LNCaP clone FGC (cell line): ENCODE data around the gene MLYCD.
A peak's percentile ranks its signal among the peaks of the same experiment; 100 is the strongest.

Experiments used
- DNase-seq: peaks from one replicate; pipeline ENCODE4 v3.0.0-alpha.2; 2011; ENCODE audit warnings: low read depth
- H3K4me3 ChIP-seq: 2 replicates; pipeline ENCODE4 v1.5.1; 2011; ENCODE audit warnings: mild to moderate bottlenecking, low read depth, low read length, control low read depth
- TF ChIP-seq, protein P1 (sequence below): IDR thresholded peaks from 2 replicates; pipeline ENCODE4 v1.5.1; 2012; ENCODE audit warnings: mild to moderate bottlenecking; ENCODE audit not compliant: control insufficient read depth, insufficient read depth; ENCODE audit errors: extremely low read depth

MLYCD gene

DNA sequence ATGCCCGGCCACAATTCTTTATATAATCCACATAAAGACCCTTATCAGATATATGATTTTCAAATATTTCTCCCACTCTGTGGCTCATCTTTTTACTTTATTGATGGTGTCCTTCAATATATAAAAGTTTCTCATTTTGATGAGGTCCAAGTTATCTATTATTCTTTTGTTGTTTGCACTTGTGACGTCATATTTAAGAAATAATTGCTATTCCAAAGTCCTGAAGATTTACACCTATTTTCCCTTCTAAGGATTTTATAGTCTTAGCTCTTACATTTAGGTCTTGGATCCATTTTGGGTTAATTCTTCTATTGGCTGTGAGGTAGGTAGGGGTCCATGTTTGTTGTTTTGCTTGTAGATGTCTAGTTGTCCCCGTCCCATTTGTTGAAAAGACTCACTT lies 3.0 kb upstream of the MLYCD start:
- TF ChIP-seq, protein P1, sequence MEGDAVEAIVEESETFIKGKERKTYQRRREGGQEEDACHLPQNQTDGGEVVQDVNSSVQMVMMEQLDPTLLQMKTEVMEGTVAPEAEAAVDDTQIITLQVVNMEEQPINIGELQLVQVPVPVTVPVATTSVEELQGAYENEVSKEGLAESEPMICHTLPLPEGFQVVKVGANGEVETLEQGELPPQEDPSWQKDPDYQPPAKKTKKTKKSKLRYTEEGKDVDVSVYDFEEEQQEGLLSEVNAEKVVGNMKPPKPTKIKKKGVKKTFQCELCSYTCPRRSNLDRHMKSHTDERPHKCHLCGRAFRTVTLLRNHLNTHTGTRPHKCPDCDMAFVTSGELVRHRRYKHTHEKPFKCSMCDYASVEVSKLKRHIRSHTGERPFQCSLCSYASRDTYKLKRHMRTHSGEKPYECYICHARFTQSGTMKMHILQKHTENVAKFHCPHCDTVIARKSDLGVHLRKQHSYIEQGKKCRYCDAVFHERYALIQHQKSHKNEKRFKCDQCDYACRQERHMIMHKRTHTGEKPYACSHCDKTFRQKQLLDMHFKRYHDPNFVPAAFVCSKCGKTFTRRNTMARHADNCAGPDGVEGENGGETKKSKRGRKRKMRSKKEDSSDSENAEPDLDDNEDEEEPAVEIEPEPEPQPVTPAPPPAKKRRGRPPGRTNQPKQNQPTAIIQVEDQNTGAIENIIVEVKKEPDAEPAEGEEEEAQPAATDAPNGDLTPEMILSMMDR, result no peak
- DNase-seq, result no peak

DNA sequence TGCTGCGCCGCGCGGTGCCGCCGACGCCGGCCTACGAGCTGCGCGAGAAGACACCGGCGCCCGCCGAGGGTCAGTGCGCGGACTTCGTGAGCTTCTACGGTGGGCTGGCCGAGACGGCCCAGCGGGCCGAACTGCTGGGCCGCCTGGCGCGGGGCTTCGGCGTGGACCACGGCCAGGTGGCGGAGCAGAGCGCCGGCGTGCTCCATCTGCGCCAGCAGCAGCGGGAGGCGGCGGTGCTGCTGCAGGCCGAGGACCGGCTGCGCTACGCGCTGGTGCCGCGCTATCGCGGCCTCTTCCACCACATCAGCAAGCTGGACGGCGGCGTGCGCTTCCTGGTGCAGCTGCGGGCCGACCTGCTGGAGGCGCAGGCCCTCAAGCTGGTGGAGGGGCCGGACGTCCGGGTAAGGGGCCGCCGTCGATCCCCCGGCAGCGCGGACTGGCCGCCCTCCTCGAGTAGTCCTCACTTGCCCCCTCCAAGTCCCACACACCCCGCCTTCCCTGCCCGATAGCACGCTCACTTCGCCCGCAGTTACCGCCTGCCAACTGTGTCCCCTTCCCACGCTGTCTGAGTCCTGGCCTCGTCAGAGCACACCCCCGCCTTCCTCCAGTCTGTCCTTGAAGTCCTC lies 470 bp downstream of the MLYCD start:
- H3K4me3 ChIP-seq, result peak overlapping the region; percentile 69
- no peak for DNase-seq
- TF ChIP-seq, protein P1, result no peak

More for the DNA sequence above, 3.0 kb upstream of the MLYCD start:
- no peak overlapping the region for H3K4me3 ChIP-seq

DNA sequence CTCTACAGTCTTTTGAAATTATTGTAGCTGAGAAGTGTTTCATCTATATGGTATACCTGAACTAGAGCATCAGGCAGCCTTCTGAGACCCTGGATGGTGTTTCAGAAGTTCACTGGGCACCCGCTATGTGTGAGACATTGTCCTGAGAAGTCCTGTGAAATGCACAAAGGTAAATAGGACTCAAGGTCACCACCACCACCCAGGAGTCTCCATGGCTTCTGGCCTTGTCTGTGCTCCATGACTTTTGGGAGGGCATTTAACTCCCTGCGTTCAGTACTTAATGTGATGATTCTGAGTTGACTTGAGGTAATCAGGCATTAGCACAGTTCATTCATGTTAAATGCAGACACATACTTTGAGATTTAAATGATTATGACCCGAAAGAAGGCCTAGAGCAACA lies 1.1 kb downstream of the MLYCD start:
- peak overlapping the region; percentile 69 for H3K4me3 ChIP-seq
- DNase-seq, result no peak
- TF ChIP-seq, protein P1, result no peak

DNA sequence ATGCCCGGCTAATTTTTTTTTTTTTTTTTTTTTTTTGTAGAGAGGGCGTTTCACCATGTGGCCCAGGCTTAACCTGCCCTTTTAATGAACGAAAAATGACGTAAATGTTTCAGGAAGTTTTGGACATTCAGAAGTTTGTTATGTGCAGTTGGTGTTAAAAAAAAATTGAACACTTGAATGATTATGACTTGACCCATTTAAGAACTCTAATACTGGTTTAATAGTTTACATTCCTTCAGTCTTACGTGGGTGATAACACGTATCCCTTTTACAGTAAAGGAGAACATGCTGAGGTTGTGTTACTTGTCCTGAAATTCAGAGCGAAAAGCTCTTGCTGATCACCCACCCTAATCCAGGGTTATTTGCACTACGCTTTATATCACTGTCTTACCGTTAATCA lies 1.7 kb downstream of the MLYCD start:
- H3K4me3 ChIP-seq, result no peak overlapping the region
- no peak for DNase-seq
- TF ChIP-seq, protein P1, result no peak

DNA sequence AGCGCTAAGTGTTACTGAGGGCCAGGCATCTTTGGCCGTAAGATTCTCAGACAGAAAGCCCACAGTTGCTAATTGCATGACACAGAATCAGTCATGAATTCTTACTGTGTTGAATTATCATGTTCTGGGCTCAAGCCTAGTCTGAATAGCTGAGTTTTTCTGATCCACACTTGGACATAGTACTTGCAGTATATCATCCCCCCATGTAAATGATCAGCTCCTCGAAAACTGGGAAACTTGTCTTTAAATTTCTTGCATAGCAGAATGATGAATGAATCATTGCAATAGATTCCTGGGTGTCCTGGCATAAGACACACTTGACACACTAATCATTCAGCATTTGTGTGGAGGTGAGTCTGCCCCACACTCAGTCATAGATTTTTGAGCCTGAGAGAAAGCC lies 2.2 kb downstream of the MLYCD start:
- DNase-seq, result no peak
- H3K4me3 ChIP-seq, result no peak overlapping the region
- TF ChIP-seq, protein P1, result no peak

DNA sequence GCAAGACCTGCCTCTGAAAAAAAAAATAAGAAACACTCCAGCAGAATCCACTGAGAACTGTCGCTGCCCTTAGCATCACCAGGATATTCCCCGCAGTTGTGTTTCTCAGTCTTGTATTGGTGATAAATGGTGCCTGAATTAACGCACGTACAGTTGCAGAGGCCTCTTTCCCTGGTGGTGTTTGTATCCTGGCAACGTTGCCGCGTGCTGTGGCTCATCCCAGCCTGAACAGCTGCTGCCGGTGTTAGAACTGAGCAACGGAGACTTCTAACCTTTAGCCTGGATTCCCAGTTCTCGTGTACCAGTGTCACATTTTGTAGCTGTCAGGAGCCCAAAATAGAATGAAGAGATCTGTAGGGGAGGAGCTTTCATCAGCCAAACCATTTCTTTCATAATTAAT lies 4.8 kb downstream of the MLYCD start:
- H3K4me3 ChIP-seq, result no peak overlapping the region
- TF ChIP-seq, protein P1, result no peak
- DNase-seq, result no peak

DNA sequence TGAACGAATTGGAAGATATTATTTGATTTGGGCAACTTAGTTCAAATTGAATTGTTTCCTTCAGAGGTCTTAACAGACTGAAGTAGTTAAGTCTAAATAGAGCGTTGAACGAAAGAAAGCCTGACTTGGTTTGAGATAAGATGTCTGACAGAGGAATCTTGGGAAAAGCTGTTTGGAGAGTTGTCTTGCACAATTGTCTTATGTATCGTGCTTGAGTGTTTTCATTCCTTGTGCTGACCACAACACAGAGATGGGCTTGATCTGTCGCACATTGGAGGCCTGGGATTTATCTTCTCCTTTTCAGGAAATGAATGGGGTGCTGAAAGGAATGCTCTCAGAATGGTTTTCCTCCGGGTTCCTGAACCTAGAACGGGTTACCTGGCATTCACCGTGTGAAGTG lies 7.8 kb downstream of the MLYCD start:
- no peak overlapping the region for H3K4me3 ChIP-seq
- no peak for DNase-seq
- TF ChIP-seq, protein P1, result no peak
